ENCODE measurements around the gene HMG20B. TPM values are rescaled to one million over a fixed set of nuclear protein-coding genes. Genes with fewer than 3 reads are reported as not detected.

The HMG20B gene
- 107 and 118 TPM in 2 replicates for total RNA-seq

DNA sequence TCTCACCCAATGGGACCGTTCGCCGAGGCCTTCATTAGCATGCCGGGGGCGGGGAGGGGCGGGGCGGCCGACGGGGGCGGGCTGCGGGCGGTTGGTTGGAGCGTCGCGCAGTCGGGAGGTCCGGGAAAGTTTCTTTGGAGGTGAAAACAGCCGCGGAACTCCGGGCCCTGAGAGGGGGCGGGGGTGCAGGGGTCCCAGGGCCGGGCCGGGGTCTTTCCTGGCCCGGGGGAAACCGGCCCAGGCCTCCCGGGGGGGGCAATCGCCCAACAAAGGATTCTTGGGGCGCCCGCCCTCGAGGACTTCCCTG, at the start of gene HMG20B:
Gene HMG20B, plus strand, starts transcription at position 90 of the 307 bp plus-strand sequence. CDS start 366 bp downstream, outside the sequence.

DNA sequence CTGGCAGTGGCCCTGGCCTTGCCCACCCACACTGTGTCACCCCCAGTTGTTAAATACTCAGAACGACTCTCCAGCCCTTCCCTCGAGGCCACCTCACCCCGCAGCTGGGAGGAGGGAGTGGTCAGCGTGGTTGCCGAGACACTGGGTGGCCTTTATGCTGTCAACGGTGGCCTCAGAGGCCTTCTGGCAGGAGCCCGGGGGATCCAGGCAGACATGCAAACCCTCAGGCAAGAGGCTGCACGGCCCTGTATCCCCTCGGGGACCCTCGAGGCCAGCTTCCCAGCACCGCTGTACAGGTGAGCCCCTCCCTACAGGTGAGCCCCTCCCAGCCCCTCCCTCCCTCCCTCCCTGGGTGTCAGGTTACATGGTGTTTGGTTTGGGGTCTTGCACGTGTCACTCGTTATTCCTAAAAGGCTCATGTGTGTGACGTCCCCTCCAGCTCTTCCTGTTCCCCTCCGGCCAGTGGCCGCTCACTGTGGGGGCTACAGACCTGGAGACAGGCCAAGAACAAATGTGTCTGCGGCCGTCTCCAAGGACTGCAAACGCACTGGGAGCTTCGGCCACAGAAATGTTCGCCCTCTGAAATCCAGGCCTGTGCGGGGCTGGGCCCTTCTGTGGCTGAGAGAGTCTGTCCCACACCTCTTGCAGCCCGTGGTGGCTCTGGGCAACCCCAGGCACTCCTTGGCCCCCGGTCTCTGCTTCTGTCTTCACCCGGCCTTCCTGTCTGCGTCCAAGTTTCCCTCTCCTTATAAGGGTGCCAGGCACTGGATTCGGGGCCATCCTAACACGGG, 33.6 kb upstream of the HMG20B start, which contains the start of gene TEKTIP1:
Gene TEKTIP1, plus strand, starts transcription at position 210 of the 791 bp plus-strand sequence. Its CDS starts 4 bp downstream, at position 214.

DNA sequence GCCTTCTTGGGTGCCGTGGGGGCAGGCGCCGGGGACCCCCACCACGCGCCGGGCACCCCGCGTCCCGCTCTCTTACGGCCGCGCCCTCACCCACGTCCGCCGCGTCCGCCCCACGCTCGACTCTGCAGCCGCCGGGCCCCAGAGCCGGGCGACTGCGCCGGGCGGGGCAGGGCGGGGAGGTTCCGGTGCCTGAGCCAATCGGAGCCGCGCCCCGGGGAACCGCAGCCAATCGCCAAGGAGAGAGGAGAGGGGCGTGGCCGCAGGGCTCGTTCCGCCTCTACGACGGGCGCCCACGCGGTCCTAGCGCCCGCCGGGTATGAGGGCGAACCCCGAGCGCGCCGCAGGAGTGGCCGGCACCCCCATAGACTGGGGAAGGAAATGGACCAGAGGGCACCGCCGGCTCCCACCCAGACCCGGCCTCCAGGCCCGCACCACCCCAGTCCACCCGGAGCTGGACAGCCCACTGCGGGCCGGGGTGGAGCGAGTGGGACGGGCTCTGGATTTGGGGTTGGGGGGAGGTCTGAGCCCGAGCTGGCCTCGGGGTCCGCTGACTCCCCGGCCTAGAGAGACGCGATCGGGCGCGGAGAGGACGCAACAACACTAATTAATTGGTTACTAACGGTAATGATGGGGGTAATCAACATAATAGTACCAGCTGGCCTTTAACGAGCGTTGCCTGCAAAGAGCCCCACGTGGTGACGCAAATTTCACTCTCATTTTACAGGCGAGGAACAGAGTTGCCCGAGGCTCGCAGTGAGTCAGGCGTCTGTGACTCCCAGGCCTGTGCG, 15.1 kb upstream of the HMG20B start, which contains the start of gene MFSD12:
Gene MFSD12, minus strand, starts transcription at position 126 of the 788 bp plus-strand sequence. CDS start 183 bp downstream, outside the sequence.

GRCh38 chr19:3585301-3586126, 12.8 kb downstream of the HMG20B start, which contains the start of gene GIPC3:
Gene GIPC3, plus strand, starts transcription at chr19:3585478. Its CDS starts 120 bp downstream, at chr19:3585598.

GRCh38 chr19:3606690-3607289, 34.0 kb downstream of the HMG20B start, which contains the start of gene TBXA2R:
Gene TBXA2R, minus strand, starts transcription at chr19:3606875. Its CDS starts 6,241 bp downstream, at chr19:3600634.

GRCh38 chr19:3626473-3627350, 54.0 kb downstream of the HMG20B start, which contains the start of gene CACTIN:
Gene CACTIN, minus strand, starts transcription at chr19:3626790. Its CDS starts 28 bp downstream, at chr19:3626762.

Other genes with a start within 250 kb of the HMG20B start
- 50.4 and 127 TPM in 2 replicates for gene NFIC, start 206.4 kb upstream of the HMG20B start, total RNA-seq
- not detected in 2 replicates for gene SMIM24, start 92.4 kb upstream of the HMG20B start, total RNA-seq
- gene SMIM44, start 89.5 kb upstream of the HMG20B start, total RNA-seq: not detected in 2 replicates
- 24.7 and 31.2 TPM in 2 replicates for gene DOHH, start 72.3 kb upstream of the HMG20B start, total RNA-seq
- 24.6 and 40.7 TPM in 2 replicates for gene FZR1, start 66.6 kb upstream of the HMG20B start, total RNA-seq
- not detected in 2 replicates for gene TEKTIP1, start 33.8 kb upstream of the HMG20B start, total RNA-seq
- gene MFSD12, start 15.4 kb upstream of the HMG20B start, total RNA-seq: 74.3 and 83.0 TPM in 2 replicates
- gene GIPC3, start 12.5 kb downstream of the HMG20B start, total RNA-seq: 0.13 and 1.0 TPM in 2 replicates
- gene TBXA2R, start 33.9 kb downstream of the HMG20B start, total RNA-seq: 0.40 and 3.0 TPM in 2 replicates
- 21.3 and 28.7 TPM in 2 replicates for gene CACTIN, start 53.8 kb downstream of the HMG20B start, total RNA-seq
- gene PIP5K1C, start 127.5 kb downstream of the HMG20B start, total RNA-seq: 23.7 and 27.2 TPM in 2 replicates
- 0.26 TPM in 1 of 2 replicates, not detected in the other for gene TJP3, start 135.4 kb downstream of the HMG20B start, total RNA-seq
- 22.8 and 47.1 TPM in 2 replicates for gene APBA3, start 188.7 kb downstream of the HMG20B start, total RNA-seq
- gene MRPL54, start 189.7 kb downstream of the HMG20B start, total RNA-seq: 46.6 and 52.6 TPM in 2 replicates
- not detected in 2 replicates for gene RAX2, start 199.3 kb downstream of the HMG20B start, total RNA-seq
- 0.40 TPM in 1 of 2 replicates, not detected in the other for gene MATK, start 213.4 kb downstream of the HMG20B start, total RNA-seq